Measurements from ENCODE around the gene EOMES. TPM values are rescaled to one million over a fixed set of nuclear protein-coding genes. Genes with fewer than 3 reads are reported as not detected.

Gene EOMES
- total RNA-seq, 2 donors from 2014 or later, result 0.63 to 4.6 TPM

- no peak for ATAC-seq (ENCODE audit: insufficient number of reproducible peaks, low FRiP score, low read depth)
- Histone ChIP-seq H3K4me3 (no peak overlapping the region), H3K4me1 (ENCODE audit: control insufficient read depth in 1 of 2, low read depth in 2 of 2) (peaks cover 24 to 25% of the 10 kb centered on the region in 2 donors), H3K27ac (peak overlapping the region in 1 of 2 donors; percentile 84), H3K9me3 (no peaks in the 10 kb centered on the region), H3K27me3 (replicated peaks; ENCODE audit: insufficient read depth) (no peaks in the 10 kb centered on the region), H3K36me3 (no peaks in the 10 kb centered on the region)
- TF ChIP-seq CTCF (IDR thresholded peaks at IDR 0.05), result no peak
- no peak for DNase-seq (ENCODE audit: low spot score)
Measured at GRCh38 chr3:27675287-27675686, 46.8 kb downstream of the EOMES start.

GRCh38 chr3:27673701-27674100 is 48.4 kb downstream of the EOMES start:
- H3K4me3 ChIP-seq, result no peak overlapping the region
- H3K4me1 ChIP-seq (ENCODE audit: control insufficient read depth in 1 of 2, low read depth in 2 of 2), result peaks cover 24 to 25% of the 10 kb centered on the region in 2 donors
- ATAC-seq (ENCODE audit: insufficient number of reproducible peaks, low FRiP score, low read depth), result no peak
- no peaks in the 10 kb centered on the region for H3K36me3 ChIP-seq
- no peak for TF ChIP-seq CTCF (IDR thresholded peaks at IDR 0.05)
- DNase-seq (ENCODE audit: low spot score), result no peak
- H3K27me3 ChIP-seq (replicated peaks; ENCODE audit: insufficient read depth), result no peaks in the 10 kb centered on the region
- no peaks in the 10 kb centered on the region for H3K9me3 ChIP-seq
- no peak overlapping the region for H3K27ac ChIP-seq

GRCh38 chr3:27671101-27671500 is 51.0 kb downstream of the EOMES start:
- Histone ChIP-seq H3K9me3 (no peaks in the 10 kb centered on the region), H3K36me3 (no peaks in the 10 kb centered on the region), H3K27me3 (replicated peaks; ENCODE audit: insufficient read depth) (no peaks in the 10 kb centered on the region), H3K27ac (no peak overlapping the region), H3K4me3 (no peak overlapping the region), H3K4me1 (ENCODE audit: control insufficient read depth in 1 of 2, low read depth in 2 of 2) (peaks cover 12 to 20% of the 10 kb centered on the region in 2 donors)
- no peak for DNase-seq (ENCODE audit: low spot score)
- TF ChIP-seq CTCF (IDR thresholded peaks at IDR 0.05), result no peak
- ATAC-seq (ENCODE audit: insufficient number of reproducible peaks, low FRiP score, low read depth), result no peak

- no peaks in the 10 kb centered on the region for H3K27me3 ChIP-seq (replicated peaks; ENCODE audit: insufficient read depth)
- H3K4me3 ChIP-seq, result no peak overlapping the region
- no peak overlapping the region for H3K27ac ChIP-seq
- no peaks in the 10 kb centered on the region for H3K9me3 ChIP-seq
- no peak for DNase-seq (ENCODE audit: low spot score)
- no peaks in the 10 kb centered on the region for H3K36me3 ChIP-seq
- peaks cover 7 to 16% of the 10 kb centered on the region in 2 donors for H3K4me1 ChIP-seq (ENCODE audit: control insufficient read depth in 1 of 2, low read depth in 2 of 2)
- no peak for TF ChIP-seq CTCF (IDR thresholded peaks at IDR 0.05)
- no peak for ATAC-seq (ENCODE audit: insufficient number of reproducible peaks, low FRiP score, low read depth)
Measured at GRCh38 chr3:27670619-27671018, 51.5 kb downstream of the EOMES start.

- no peak overlapping the region for H3K4me3 ChIP-seq
- H3K9me3 ChIP-seq, result no peaks in the 10 kb centered on the region
- no peaks in the 10 kb centered on the region for H3K36me3 ChIP-seq
- no peak for TF ChIP-seq CTCF (IDR thresholded peaks at IDR 0.05)
- no peaks in the 10 kb centered on the region for H3K27me3 ChIP-seq (replicated peaks; ENCODE audit: insufficient read depth)
- no peak overlapping the region for H3K27ac ChIP-seq
- ATAC-seq (ENCODE audit: insufficient number of reproducible peaks, low FRiP score, low read depth), result no peak
- peaks cover 0 to 9% of the 10 kb centered on the region in 2 donors for H3K4me1 ChIP-seq (ENCODE audit: control insufficient read depth in 1 of 2, low read depth in 2 of 2)
- no peak for DNase-seq (ENCODE audit: low spot score)
Measured at GRCh38 chr3:27669591-27669990, 52.5 kb downstream of the EOMES start.

Measured in thoracic aorta (tissue), 2 donors.